Activated T-cell treated with anti-CD3 and anti-CD28 coated beads, Interleukin-2, amount 50 U/mL, for 24 hours (primary cell): ENCODE measurements around the gene DGKD.
"Not testable (repeated sequence)": the region's sequence is repeated elsewhere in the genome, so short reads cannot be mapped to it uniquely, and the experiment has no call there.

Source experiments
- DNase-seq: peaks from one replicate; pipeline ENCODE4 v3.0.0-alpha.2; 2020
- H3K27ac Mint-ChIP-seq: 2 replicates; pipeline ENCODE4 v1.8.0; 2020; ENCODE audit warnings: mild to moderate bottlenecking, mixed read lengths
- H3K27me3 Mint-ChIP-seq: 2 replicates; pipeline ENCODE4 v1.8.0; 2020; ENCODE audit warnings: mixed read lengths
- H3K36me3 Mint-ChIP-seq: 2 replicates; pipeline ENCODE4 v1.8.0; 2020; ENCODE audit warnings: low read depth, mixed read lengths
- H3K4me1 Mint-ChIP-seq: 2 replicates; pipeline ENCODE4 v1.8.0; 2020; ENCODE audit warnings: low read depth, mixed read lengths
- H3K4me3 Mint-ChIP-seq: 2 replicates; pipeline ENCODE4 v1.8.0; 2020; ENCODE audit warnings: mild to moderate bottlenecking, moderate library complexity, mixed read lengths
- H3K9me3 Mint-ChIP-seq: 2 replicates; pipeline ENCODE4 v1.8.0; 2020; ENCODE audit warnings: mixed read lengths

DGKD gene

GRCh38 chr2:233396726-233397665 lies 42.7 kb downstream of the DGKD start:
- not testable (repeated sequence) for H3K9me3 Mint-ChIP-seq, H3K27me3 Mint-ChIP-seq, H3K4me3 Mint-ChIP-seq, DNase-seq
- Mint-ChIP-seq H3K27ac (peak overlapping the region; percentile 74), H3K36me3 (peaks cover 76% of the 10 kb centered on the region), H3K4me1 (peaks cover 52% of the 10 kb centered on the region)

GRCh38 chr2:233399306-233400225 lies 45.3 kb downstream of the DGKD start:
- Mint-ChIP-seq H3K27me3 (no peaks in the 10 kb centered on the region), H3K9me3 (no peaks in the 10 kb centered on the region), H3K36me3 (peaks cover 67% of the 10 kb centered on the region), H3K4me3 (peak overlapping the region; percentile 16), H3K4me1 (peaks cover 69% of the 10 kb centered on the region), H3K27ac (peak overlapping the region; percentile 83)
- peak; percentile 56 for DNase-seq

GRCh38 chr2:233400341-233400740 lies 46.0 kb downstream of the DGKD start:
- no peak overlapping the region for H3K4me3 Mint-ChIP-seq

DNA sequence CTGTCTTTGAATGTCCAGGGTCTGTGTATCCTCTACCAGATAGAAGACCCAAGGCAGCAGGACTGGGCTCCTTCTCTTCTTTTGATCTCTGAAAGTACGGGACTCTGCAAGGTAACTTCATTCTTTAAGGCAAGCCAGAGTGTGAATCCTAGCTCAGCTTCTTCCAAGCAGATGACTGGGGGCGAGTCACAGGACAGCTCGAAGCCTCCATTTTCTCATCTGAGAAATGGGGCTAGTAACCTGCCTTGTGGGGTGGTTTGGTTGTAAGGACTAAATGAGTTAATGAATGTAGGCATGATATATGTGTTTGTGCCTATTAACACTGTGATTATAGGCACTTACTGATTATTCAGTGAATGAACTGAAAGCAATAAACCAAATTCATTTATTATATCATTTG lies 46.7 kb downstream of the DGKD start:
- DNase-seq, result no peak
- Mint-ChIP-seq H3K36me3 (peaks cover 64% of the 10 kb centered on the region), H3K27ac (peak overlapping the region; percentile 83), H3K27me3 (no peaks in the 10 kb centered on the region), H3K9me3 (no peaks in the 10 kb centered on the region), H3K4me3 (peak overlapping the region; percentile 5), H3K4me1 (peaks cover 66% of the 10 kb centered on the region)

More at GRCh38 chr2:233400341-233400740, 46.0 kb downstream of the DGKD start:
- no peak for DNase-seq
- peak overlapping the region; percentile 83 for H3K27ac Mint-ChIP-seq
- H3K27me3 Mint-ChIP-seq, result no peaks in the 10 kb centered on the region
- peaks cover 64% of the 10 kb centered on the region for H3K36me3 Mint-ChIP-seq
- H3K4me1 Mint-ChIP-seq, result peaks cover 67% of the 10 kb centered on the region
- H3K9me3 Mint-ChIP-seq, result no peaks in the 10 kb centered on the region

DNA sequence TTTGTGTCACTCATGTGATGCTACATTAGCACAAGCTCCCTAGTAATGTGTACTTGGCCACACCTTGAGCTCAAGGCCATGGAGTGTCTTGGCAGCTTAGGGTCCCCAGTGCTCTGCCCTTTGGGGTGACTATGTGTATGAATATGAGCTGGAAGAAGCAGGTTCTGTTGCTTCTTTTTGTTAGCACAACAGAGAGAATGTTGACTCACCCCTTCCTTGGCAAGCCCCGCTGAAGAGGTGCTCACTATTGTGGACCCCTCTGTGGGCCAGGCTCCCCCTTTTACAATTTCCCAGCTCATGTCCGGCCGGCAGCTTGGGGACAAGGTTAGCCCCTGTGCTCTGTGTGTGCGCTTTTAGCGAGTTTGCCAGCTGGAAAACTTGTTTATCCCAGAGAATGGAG lies 48.1 kb downstream of the DGKD start:
- peaks cover 69% of the 10 kb centered on the region for H3K36me3 Mint-ChIP-seq
- peaks cover 65% of the 10 kb centered on the region for H3K4me1 Mint-ChIP-seq
- no peaks in the 10 kb centered on the region for H3K9me3 Mint-ChIP-seq
- H3K27me3 Mint-ChIP-seq, result no peaks in the 10 kb centered on the region
- no peak for DNase-seq
- no peak overlapping the region for H3K4me3 Mint-ChIP-seq
- peak overlapping the region; percentile 82 for H3K27ac Mint-ChIP-seq

DNA sequence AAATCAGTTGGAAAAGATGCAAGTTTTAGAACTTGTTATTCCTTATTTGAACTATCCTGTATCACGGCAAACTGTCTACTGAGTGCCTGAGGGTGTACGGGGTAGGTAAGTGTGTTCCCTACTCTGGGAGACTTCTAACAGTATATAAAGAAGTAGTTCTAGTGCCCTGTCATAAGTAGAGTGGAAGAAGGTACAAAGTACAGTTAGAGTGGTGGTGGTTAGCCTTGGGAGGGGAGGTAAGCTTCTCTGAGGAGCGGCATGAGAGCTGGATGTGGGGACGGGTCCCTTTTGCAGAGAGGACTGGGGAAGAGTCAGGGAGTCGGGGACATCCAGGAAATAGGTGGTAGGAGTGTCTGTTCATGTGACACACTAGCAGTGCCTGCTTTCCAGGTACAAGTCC lies 48.5 kb downstream of the DGKD start:
- Mint-ChIP-seq H3K36me3 (peaks cover 71% of the 10 kb centered on the region), H3K27ac (peak overlapping the region; percentile 82), H3K27me3 (no peaks in the 10 kb centered on the region), H3K4me1 (peaks cover 64% of the 10 kb centered on the region), H3K4me3 (no peak overlapping the region), H3K9me3 (no peaks in the 10 kb centered on the region)
- DNase-seq, result no peak

DNA sequence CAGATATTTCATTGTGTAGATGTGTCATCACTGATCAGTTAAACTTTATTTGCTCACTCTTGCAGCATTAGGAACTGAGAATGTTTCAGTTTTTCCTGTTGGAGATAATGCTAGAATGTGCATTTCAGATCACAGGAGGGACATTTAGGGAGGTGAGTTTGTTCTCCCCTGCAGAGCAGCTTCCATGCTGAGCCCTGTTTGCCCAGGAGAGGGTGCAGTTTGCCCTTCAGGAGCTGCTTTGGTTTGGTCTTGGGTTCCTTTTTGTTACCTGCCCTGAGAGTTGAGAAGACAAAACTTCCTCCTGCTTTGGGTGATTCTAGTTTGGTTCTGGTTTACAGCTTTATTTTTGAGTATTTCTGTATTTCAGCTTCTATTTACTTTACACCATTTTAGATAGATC lies 49.9 kb downstream of the DGKD start:
- H3K27ac Mint-ChIP-seq, result peak overlapping the region; percentile 61
- H3K4me1 Mint-ChIP-seq, result peaks cover 67% of the 10 kb centered on the region
- no peaks in the 10 kb centered on the region for H3K9me3 Mint-ChIP-seq
- H3K27me3 Mint-ChIP-seq, result no peaks in the 10 kb centered on the region
- H3K4me3 Mint-ChIP-seq, result no peak overlapping the region
- peaks cover 74% of the 10 kb centered on the region for H3K36me3 Mint-ChIP-seq
- DNase-seq, result peak; percentile 72

DNA sequence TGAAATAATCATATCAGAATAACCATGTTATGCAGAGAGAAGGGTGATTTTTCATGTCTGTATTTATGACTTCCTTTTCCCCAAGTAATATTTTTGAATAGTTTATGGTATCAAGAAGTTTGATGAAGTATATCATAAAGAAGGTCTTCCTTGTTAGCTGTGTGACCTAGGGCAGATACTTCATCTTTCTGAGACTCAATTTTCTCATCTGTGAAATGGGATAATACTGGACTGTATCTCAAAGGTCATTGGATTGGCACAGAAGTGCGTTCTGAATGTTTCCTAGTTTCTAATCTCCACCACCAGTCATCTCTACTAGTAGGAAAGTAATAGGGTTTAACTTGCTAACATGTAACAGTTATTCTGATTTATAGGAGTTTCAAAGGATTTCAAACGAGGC lies 52.6 kb downstream of the DGKD start:
- Mint-ChIP-seq H3K4me1 (peaks cover 70% of the 10 kb centered on the region), H3K4me3 (no peak overlapping the region), H3K27me3 (no peaks in the 10 kb centered on the region), H3K36me3 (peaks cover 76% of the 10 kb centered on the region), H3K9me3 (peaks cover 12% of the 10 kb centered on the region), H3K27ac (no peak overlapping the region)
- DNase-seq, result no peak

DNA sequence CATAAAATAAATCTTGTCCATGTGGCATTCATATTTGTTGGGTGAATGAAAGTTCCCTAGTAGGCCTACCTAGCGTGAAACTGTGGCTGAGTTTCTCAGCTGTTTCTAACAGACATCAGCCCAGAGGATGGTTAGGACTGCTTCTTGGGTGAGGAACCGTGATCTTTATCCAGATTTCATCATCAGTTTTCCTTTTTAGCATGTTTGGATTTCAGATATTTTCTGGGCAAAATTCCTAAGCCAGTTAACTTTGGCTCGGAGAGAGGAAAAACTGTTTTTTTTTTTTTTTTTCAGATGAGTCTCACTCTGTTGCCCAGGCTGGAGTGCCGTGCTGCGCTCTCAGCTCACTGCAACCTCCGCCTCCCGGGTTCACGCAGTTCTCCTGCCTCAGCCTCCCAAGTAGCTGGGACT lies 53.5 kb downstream of the DGKD start:
- DNase-seq, result no peak
- Mint-ChIP-seq H3K4me3 (no peak overlapping the region), H3K27me3 (no peaks in the 10 kb centered on the region), H3K4me1 (peaks cover 64% of the 10 kb centered on the region), H3K36me3 (peaks cover 78% of the 10 kb centered on the region), H3K27ac (peak overlapping the region; percentile 14), H3K9me3 (peaks cover 16% of the 10 kb centered on the region)

DNA sequence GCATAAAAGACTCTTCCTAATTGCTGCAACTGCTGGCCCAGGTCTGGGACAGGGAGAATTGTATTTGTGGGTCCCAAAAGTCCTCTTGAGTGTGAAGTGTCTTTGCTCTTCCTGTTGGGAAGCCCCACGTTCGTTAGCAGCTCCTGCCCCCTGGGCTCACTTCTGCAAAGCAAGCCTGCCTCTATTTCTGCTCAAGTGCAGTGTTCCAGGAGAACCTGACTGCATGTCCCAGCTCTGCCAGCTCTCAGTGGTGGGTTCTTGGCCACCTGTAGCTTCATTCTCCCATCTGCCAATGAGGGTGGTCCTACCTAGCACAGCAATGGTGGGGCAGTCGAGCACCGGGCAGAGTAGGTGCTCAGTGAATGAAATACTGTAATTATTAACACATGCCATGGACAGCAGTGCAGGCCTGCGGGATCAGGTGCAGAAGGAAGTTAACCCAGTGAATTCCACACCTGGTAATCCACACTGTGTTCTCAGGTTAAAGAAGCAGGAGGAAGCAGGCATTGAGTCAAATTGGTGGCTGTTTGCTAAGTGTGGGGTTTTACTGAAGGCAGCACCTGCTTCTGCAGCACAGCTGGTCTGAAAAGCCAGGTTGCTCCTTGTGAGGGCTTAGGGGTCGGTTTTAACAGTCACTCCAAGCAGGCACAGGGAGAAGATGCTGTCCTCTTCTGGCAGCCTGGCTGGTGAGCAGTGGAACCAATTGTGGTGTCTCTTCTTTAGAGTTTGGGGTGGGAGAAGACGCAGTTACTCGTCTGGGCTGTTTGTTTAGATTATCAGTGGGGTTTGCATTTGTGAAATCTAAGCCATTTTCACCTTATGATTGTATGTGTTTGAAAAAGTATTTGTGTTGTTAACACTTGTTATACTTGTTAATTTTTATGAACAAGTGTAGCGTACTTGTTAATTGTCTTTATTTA lies 54.3 kb downstream of the DGKD start:
- DNase-seq, result no peak
- peak overlapping the region; percentile 47 for H3K27ac Mint-ChIP-seq
- H3K36me3 Mint-ChIP-seq, result peaks cover 82% of the 10 kb centered on the region
- H3K27me3 Mint-ChIP-seq, result no peaks in the 10 kb centered on the region
- no peak overlapping the region for H3K4me3 Mint-ChIP-seq
- H3K9me3 Mint-ChIP-seq, result peaks cover 17% of the 10 kb centered on the region
- peaks cover 69% of the 10 kb centered on the region for H3K4me1 Mint-ChIP-seq

DNA sequence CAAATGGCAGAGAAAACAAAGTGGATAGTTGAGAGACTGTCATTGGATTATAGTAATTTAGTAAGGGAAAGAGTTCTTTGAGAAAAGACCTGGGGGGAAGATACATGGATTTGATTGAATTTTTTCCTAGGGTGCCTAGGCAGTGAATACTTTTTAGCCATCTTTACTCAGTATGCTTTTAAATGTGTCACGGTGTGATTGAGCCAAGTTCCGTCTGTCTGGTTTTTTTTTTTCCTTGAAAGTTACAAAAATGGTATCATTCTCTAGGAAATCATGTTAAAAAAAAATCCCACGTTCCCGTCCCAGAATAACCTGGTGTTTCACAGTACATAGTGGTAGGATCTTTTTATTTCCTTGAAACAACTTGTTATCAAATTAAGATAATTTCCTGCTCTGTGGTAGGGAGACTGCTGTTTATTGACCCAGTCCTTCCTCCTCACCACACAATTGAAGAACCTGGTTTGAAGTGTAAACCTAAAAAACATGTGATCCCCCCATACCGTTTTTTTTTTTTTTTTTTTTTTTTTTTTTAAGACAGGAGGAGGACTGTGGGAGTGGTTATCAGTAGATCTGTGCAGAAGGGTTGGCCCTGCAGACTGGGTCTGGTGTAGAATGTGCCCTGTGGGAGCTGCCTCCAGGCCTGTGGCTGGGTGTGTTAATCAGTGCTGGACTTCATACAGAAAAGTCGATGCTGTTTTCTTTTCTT lies 55.1 kb downstream of the DGKD start:
- H3K36me3 Mint-ChIP-seq, result peaks cover 82% of the 10 kb centered on the region
- H3K4me1 Mint-ChIP-seq, result peaks cover 72% of the 10 kb centered on the region
- H3K9me3 Mint-ChIP-seq, result peaks cover 17% of the 10 kb centered on the region
- H3K27me3 Mint-ChIP-seq, result no peaks in the 10 kb centered on the region
- no peak for DNase-seq
- no peak overlapping the region for H3K4me3 Mint-ChIP-seq
- H3K27ac Mint-ChIP-seq, result peak overlapping the region; percentile 47

- H3K9me3 Mint-ChIP-seq, result peaks cover 17% of the 10 kb centered on the region
- H3K27ac Mint-ChIP-seq, result peak overlapping the region; percentile 47
- no peaks in the 10 kb centered on the region for H3K27me3 Mint-ChIP-seq
- H3K4me1 Mint-ChIP-seq, result peaks cover 74% of the 10 kb centered on the region
- no peak for DNase-seq
- no peak overlapping the region for H3K4me3 Mint-ChIP-seq
- peaks cover 82% of the 10 kb centered on the region for H3K36me3 Mint-ChIP-seq
Measured at GRCh38 chr2:233410196-233410760, 56.0 kb downstream of the DGKD start.

DNA sequence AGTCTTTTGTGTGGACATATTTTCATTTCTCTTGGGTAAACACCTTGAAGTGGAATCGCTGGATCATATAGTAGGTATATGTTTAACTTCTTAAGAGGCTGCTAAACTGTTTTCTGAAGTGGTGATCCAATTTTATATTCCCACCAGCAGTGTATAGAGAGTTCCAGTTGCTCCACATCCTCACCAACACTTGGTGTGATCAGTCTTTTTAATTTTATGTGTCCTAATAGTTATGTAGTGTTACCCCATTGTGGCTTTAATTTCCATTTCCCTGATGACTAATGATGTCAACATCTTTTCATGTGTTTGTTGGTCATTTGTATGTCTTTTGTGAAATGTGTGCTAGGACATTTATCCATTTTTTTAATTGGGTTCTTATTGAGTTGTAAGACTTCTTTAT lies 56.9 kb downstream of the DGKD start:
- Mint-ChIP-seq H3K4me3 (no peak overlapping the region), H3K36me3 (peaks cover 82% of the 10 kb centered on the region)
- DNase-seq, result no peak

More for the DNA sequence above, 56.9 kb downstream of the DGKD start:
- Mint-ChIP-seq H3K27ac (peak overlapping the region; percentile 47), H3K27me3 (no peaks in the 10 kb centered on the region), H3K9me3 (peaks cover 17% of the 10 kb centered on the region), H3K4me1 (peaks cover 80% of the 10 kb centered on the region)
